ENCODE data around the gene ZSWIM8.

DNA sequence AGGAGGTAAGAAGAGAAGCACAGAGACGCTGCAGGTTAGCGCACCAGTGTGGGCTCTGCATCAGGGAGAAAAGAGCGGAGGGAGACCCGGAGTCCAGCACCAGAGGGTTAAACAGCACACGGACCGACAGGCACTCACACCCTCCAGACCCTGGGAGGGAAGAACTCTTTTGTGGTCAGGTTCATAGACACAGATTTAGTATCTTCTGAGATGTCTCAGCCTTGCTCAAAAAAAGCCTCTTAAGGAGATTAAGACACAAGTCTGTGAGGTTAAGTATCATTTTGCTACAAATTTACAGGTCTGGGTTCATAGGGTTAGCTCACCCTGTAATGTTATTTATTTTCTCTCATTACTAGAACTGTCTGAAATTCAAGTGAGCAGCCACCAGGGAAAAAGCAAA lies 42.8 kb downstream of the ZSWIM8 start:
- TF ChIP-seq CTCF (IDR thresholded peaks at IDR 0.05) (no peak), POLR2A (IDR thresholded peaks at IDR 0.05) (no peak)
